ENCODE measurements around the gene TMEM187.

TMEM187 gene

DNA sequence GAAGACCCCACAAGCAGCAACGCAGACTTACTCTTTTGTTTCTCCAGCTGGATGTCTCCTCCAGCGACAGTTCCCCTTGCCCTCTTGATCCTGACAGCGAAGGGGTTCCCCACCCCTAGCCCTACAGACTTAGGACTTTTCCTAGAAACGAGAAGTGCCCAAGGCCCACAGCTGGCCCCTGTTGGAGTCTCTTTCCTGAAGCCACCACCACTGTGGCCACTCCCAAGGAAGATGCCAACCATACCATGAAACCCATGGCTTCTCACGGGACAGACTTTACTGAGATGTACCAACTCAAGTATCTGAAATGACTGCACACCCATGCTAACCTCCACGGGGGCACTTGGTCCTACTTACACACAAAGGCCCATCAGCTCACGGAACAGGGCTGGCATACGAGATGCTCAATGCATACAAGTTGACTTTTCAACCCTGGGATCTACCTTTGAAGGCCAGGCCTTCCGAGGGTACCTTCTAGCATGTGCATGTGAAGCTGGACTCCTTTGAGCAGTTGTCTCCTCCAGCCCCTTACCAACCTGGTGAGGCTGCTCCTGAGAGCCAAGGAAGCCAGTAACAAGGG lies 48.1 kb downstream of the TMEM187 start:
- no peak for DNase-seq (ENCODE audit: low read depth)

DNA sequence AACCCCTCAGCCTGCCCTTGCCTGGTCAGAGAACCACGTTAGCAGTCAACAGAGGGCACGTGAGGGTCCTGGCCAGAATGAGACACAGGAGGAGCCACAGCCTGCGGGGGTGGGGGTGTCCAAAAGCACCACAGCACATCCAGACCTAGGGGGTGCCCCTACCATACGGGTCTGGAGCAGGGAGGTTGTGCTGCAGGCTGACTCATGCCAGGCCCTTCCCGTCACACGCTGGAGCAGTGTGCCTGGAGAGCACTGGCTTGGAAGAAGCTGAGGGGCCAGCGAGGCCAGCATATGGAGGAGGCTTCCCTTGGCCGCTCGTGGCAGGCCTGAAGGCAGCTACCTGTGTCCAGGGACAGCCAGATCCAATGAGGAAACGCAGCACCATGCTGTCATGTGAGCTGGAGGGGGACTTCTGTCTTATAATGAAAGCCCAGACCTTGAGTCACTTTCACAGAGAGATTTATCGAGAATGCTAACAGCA lies 48.6 kb downstream of the TMEM187 start:
- DNase-seq (ENCODE audit: low read depth): no peak

DNA sequence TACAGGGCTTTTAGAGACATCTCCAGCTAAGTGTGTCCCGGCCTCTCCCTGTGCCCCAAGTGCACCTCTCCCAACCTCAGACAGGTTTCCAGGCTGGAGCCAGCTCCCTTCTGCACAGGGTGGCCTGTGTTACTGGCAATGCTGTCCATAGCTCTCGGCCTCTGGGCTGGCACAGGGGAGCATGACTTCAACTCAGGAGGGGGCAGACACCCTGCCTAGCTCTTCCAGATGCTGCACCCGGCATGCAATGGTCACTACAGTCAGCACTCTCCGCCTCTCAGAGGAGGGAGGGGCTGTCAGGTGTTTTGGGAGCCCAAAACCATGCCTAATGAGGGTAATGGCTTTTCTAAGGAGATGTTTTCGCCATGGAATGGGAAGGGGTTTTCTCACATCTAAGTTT lies 49.6 kb downstream of the TMEM187 start:
- DNase-seq (ENCODE audit: low read depth): no peak

DNA sequence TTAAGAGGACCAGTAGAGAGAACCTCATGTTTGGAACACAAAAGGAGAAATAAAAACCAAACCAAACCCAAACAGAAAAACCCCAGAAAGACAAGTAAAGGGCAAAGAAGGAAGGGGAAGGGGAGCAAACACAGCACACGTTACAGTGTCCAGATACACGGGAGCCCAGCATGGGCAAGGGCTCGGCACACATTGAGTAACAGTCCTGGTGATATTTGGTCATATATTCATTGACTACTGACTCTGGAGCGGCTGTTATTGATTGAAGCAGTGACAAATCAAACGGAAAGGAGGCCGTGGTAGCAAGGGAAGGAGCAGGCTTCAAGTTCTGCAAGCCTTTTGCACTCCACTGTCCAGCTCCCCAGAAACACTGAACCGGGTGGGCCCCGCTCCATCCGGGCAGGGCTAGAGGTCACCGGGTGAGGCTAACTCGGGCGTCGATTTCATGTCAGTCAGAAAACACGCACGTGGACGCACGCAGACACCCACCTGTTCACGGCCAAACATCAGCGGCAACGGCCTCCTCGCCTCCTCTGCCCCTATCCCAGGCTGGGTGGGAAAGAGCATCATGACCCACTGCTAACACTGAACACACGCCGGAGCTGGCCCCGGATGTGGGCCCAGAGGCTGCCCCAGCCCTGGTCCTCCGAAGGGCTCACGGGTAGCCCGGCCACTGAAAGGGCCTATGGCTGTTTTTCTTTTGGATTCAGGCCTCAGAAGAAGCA lies 50.9 kb downstream of the TMEM187 start:
- DNase-seq (ENCODE audit: low read depth): no peak

DNA sequence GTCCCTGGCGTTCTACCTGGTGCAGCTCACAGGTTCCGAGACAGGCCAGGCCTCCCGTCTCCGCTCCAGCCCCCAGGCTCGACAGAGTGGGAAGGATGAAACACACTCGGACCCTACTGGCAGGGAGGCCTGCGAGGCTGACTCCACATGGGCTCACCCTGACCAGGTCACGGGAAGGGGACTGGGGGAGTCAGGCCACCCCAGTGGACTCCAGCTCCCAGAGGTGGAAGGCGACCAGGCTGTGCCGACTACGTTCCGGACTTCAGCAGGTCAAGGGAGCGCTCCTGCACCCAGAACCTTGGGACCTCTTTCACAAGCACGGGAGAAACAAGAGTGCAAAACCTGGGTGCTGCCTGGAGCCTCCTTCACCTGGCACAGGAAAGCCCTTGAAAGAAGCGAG lies 51.7 kb downstream of the TMEM187 start:
- DNase-seq (ENCODE audit: low read depth): no peak

DNA sequence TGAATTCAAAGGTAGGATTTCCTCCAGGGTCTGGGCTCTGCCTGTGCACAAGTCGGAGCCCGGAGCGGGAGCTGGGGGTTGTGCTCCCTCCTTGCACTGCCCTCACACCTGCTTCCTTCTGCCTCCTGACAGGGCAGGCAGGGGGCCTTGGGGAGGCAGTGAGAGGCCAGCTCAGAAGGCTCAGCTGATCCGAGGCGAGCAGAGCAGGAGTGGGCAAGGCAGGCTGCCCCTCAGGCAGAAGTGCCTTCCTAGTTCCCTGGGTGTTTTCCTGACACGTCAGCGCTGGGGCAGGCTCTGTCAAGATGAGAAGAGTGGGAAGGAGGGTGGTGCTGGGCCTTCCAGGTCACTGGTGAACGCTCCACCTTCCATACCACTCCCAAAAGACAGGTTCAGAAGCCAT lies 52.7 kb downstream of the TMEM187 start:
- DNase-seq (ENCODE audit: low read depth): no peak

DNA sequence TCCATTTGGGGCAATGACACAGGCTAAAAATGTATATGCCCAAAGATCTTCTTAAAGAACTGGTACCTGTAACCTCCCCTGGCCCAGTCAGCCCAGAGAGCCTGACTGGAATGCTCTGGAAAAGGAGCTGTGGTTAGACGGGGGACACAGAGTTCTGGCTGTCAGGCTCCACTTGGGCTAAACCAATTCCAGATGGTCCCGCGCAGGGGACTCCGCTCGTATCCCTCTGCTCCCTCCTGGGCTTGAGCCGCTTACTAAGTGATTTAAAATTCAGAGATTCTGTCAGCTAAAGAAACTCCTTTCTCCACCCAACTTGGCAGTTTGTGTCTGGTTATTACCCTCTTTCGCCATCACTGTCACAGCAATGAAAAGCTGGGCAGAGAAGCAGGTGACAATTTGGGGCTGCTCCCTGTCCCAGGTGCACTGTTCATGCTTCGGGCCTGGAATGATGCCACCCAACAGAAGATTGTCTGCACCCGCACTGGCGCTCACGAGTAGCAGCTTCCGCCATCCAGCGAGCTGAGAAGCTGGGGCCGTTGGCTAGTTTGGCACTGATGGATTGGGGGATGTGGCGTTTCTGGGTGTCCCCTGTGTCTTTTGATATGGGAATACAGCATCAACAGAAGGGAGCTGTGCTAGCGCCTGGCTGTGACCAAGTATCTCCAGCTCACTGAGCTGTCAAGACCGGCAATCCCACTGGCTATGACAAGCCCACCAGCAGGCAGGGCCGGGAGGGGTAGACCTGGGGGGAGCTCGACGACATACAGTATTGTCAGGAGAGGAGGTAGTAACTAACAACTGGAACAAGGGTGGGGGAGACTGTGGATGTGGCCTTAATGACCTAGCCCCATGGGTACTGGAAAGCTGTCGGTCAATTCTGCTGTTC lies 53.8 kb downstream of the TMEM187 start:
- DNase-seq (ENCODE audit: low read depth): no peak

DNA sequence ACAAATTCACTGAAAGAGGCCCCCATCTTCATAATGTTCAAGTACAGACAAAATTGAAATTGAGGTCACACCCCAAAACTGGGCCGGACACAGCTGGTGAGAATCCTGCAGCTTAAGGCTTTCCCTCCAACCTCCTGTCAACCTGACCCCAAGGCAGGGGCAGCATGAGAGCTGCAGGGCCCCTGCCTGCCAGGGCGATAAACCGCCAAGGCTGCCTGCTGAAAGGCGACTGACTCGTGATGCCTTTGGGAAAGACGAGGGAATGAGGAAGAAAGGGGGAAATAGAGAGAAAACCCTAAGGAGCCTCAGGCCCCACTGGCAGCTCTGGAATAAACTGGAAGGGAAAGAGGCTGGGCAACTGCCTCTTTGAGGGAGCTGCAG lies 54.5 kb downstream of the TMEM187 start:
- DNase-seq (ENCODE audit: low read depth): no peak

DNA sequence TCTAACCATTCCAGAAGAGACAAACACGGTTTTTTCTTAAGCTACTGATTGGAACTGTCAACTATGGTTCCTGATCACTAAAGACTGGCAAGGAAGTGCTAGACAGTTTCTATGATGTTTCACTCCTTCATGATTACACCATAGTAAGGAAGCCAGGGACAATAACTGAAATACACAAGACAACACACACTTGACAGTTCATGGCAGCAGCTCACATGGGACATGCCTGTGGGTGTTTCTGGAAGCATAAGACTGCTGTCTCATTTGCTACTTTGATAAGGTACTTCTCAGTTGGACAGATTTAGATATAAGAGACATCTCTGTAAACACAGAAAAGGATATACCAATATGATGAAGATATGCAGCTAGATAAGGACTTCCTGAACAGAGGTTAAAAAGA lies 55.4 kb downstream of the TMEM187 start:
- DNase-seq (ENCODE audit: low read depth): no peak

DNA sequence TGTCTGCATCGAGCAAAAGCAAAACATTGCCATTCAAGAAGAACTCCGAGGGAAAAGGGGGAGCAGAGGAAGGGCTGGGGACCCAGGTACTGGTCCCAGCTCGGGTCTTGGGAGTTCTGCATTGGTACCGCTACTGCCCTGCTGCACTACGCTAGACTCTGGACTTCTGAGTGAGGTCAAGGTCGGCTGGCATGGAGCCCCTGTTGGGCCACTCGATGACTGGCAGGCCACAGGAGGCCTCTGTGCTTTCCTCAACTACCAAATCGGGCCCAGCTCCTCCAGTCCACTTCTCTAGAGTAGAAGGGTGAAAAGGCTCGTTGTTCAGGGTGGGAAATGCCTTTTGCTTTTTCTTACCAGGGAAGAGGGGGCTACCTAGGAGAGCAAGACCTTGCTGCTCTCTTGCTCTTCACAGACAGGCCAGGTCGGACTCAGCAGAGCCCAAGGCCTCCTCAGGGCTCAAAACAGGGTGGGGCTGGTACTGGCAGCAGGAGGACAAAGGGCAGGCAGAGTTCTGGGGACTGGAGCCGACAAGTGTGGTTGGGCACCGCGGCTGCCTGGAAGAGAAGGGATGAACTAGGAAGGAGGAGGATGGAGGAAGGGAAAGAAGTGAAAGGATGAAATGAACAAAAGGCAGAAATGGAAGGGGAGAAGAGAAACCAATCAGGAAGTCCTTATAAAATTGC lies 56.1 kb downstream of the TMEM187 start:
- no peak for DNase-seq (ENCODE audit: low read depth)

DNA sequence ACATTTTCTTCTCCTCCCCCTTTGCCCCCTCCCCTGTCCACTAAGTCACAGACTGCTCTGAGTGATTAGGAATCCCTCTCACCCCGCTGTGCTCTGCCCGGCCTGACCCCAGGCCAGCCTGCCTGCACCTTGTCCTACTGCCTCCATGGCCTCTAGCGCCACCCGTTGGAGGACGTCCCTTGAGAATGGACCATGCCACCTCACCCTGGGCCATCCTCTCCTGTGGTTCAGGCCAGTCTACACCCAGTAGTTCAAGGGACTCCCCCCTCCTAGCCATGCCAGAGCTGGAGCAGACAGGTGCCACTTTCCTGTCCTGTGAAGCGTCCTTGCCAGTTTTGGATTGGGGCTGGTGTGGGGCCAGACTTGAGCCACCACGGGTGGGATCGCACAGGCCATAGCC lies 56.9 kb downstream of the TMEM187 start:
- no peak for DNase-seq (ENCODE audit: low read depth)

DNA sequence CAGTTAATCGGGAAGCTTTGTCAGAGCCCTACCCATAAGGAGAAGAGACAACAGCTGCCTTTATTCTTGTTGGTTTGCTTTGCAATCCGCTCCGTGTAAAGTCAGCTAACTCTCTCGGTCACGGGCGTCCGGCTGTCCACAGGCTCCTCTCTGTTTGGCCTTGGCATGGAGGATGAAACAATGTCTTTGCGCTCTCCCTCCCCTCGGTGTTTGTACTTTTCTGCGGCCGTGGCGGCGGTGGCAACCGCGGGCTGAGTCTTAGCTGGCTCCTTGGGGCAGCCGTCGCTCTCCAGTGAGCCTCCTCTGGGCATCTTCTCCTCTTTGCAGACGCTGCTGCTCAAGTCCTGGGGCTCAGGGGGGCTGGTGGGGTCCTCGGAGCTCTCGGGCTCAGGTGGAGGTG lies 57.7 kb downstream of the TMEM187 start:
- no peak for DNase-seq (ENCODE audit: low read depth)

DNA sequence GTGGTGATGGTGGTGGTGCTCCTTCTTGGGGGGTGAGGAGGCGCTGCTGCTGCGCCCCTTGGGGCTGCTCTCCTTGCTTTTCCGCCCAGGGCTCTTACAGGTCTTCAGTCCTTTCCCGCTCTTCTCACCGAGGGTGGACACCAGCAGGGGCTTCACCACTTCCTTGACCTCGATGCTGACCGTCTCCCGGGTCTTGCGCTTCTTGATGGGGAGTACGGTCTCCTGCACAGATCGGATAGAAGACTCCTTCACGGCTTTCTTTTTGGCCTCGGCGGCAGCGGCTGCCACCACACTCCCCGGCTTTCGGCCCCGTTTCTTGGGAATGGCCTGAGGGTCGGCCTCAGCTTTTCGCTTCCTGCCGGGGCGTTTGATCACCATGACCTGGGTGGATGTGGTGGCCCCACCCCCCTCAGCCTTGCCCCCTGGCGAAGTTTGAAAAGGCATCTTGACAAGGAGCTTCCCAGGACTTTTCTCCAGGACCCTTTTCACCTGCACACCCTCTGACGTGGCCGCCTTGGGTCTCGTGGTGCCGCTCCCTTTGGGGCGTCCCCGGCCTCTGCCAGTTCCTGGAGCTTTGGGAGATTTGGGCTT lies 58.3 kb downstream of the TMEM187 start:
- DNase-seq (ENCODE audit: low read depth): no peak

DNA sequence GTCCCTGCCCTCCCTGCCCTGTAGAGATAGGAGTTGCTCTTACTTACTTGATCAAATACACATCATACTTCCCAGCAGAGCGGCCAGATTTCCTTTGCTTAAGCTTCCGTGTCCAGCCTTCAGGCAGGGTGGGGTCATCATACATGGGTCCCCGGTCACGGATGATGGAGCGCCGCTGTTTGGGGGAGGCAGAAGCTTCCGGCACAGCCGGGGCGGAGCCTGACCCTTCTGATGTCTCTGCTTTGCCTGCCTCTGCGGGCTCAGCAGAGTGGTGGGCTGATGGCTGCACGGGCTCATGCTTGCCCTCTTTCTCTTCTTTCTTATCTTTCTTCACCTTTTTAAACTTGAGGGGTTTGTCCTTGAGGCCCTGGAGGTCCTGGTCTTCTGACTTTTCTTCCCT lies 59.6 kb downstream of the TMEM187 start:
- no peak for DNase-seq (ENCODE audit: low read depth)

DNA sequence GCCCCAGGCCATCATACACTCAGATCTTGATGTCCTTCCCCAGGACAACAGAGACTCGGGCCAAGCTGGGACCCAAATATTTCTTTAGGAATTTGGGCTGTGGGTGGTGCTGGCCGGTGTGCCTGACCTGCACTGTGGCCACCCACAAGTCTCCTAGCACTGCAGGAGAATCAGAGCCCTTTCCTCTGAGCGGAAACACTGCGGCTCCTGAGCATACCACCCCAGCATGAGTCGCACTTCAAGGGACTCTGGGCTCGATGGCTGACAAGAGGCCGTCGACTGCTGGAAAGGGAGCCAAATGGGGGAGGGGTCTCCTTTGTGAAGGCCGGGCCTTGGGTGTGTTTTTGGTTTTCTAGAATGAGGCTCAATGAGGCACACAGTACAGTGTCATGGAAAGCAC lies 60.1 kb downstream of the TMEM187 start:
- DNase-seq (ENCODE audit: low read depth): no peak

Measured in HS-27A (cell line).